ENCODE data around the gene DLX2. TPM values are rescaled to one million over a fixed set of nuclear protein-coding genes. Genes with fewer than 3 reads are reported as not detected.

DLX2 gene
- total and polyA plus RNA-seq, 2 of the 13 experiments (the other 11 are each of a cell fraction or from before 2014, with no cell fraction given), result 0.07 to 0.15 TPM

DNA sequence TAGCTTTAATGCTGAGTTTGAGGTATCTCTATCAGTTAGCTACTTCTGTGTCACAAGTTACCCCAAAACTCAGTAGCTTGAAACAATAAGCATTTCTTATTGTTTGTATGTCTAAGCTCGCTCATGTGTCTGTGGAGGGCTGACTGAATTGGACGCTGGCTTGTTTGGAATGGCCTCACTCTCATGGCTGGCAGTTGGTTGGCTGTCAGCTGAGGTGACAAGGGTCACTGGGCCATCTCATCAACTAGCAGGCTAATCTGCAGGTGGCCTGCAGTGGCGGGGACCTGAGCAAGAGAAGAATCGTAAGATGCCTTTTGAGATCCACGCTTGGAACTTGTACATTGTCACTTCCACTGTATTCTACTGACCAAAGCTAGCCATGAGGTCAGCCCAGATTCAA, 13.4 kb upstream of the DLX2 start (continued):
- TF ChIP-seq SOX6 (IDR thresholded peaks at IDR 0.05), result no peak
- 0 out of 2 replicates have a peak, but pooled peaks have one; percentile 13 for TF ChIP-seq SOX6 (CRISPR knock-in tag; IDR thresholded peaks at IDR 0.05)
- TF ChIP-seq ZSCAN25 (CRISPR knock-in tag; IDR thresholded peaks at IDR 0.05), result no peak
- no peak for TF ChIP-seq ZNF331 (CRISPR knock-in tag; IDR thresholded peaks at IDR 0.05)
- no peak for TF ChIP-seq ZNF343 (CRISPR knock-in tag; IDR thresholded peaks at IDR 0.05)
- TF ChIP-seq SALL1 (CRISPR knock-in tag; IDR thresholded peaks at IDR 0.05), result 0 out of 2 replicates have a peak, but pooled peaks have one; percentile 24
- no peak for TF ChIP-seq ZNF44 (CRISPR knock-in tag; IDR thresholded peaks at IDR 0.05)

GRCh38 chr2:172114579-172114978, 11.9 kb upstream of the DLX2 start:
- Histone ChIP-seq H3K4me2 (ENCODE audit: low read depth, low read length) (no peak overlapping the region), H3K36me3 (replicated peaks in 1 of 2; ENCODE audit: control insufficient read depth in 1 of 2, insufficient read depth in 2 of 2, low read length in 2 of 2) (no peaks in the 10 kb centered on the region), H3K4me3 (replicated peaks in 1 of 3; ENCODE audit: insufficient read depth in 1 of 3, low read depth in 2 of 3, low read length in 3 of 3) (no peak overlapping the region), H3K9me3 (ENCODE audit: low read length) (no peaks in the 10 kb centered on the region), H3K79me2 (ENCODE audit: insufficient read depth, low read length) (no peaks in the 10 kb centered on the region), H3K4me1 (ENCODE audit: insufficient read depth, low read length) (peaks cover 34% of the 10 kb centered on the region), H3K9ac (ENCODE audit: insufficient read depth, low read depth, low read length) (no peak overlapping the region), H3K27me3 (ENCODE audit: control insufficient read depth in 1 of 2, insufficient read depth in 2 of 2, low read length in 2 of 2) (peaks cover 0 to 4% of the 10 kb centered on the region in 2 experiments; a peak in 1 of 5 replicates), H4K20me1 (ENCODE audit: insufficient read depth, low read length) (no peaks in the 10 kb centered on the region), H2AFZ (ENCODE audit: low read length) (no peak overlapping the region), H3K27ac (ENCODE audit: extremely low read length, insufficient read depth, low read length) (no peak overlapping the region)
- ChIA-PET CTCF (ENCODE audit: low intra/inter-chr PET ratio, low total read pairs) (no interaction called here), POLR2A (no interaction called here)
- no TSS peak for BruUV-seq (replicated peaks)
- FAIRE-seq, result no peak
- intact Hi-C loops (cut with micrococcal nuclease; ENCODE audit: unreplicated experiment), result no loop called here
- 41% methylated on average over 3 of the region's 3 CpGs for WGBS (ENCODE audit: low lambda C conversion rate)
- TF ChIP-seq, protein P1, sequence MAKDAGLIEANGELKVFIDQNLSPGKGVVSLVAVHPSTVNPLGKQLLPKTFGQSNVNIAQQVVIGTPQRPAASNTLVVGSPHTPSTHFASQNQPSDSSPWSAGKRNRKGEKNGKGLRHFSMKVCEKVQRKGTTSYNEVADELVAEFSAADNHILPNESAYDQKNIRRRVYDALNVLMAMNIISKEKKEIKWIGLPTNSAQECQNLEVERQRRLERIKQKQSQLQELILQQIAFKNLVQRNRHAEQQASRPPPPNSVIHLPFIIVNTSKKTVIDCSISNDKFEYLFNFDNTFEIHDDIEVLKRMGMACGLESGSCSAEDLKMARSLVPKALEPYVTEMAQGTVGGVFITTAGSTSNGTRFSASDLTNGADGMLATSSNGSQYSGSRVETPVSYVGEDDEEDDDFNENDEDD (CRISPR knock-in tag; IDR thresholded peaks at IDR 0.05; ENCODE audit: borderline replicate concordance), result no peak
- TF ChIP-seq ZNF562 (CRISPR knock-in tag; IDR thresholded peaks at IDR 0.05; ENCODE audit: borderline replicate concordance), result no peak
- TF ChIP-seq ZNF792 (CRISPR knock-in tag; IDR thresholded peaks at IDR 0.05), result no peak
- TF ChIP-seq JUN (CRISPR knock-in tag; IDR thresholded peaks at IDR 0.05), result no peak
- TF ChIP-seq FUBP1 (CRISPR knock-in tag; IDR thresholded peaks at IDR 0.05; ENCODE audit: borderline replicate concordance), result no peak
- TF ChIP-seq MIER3 (CRISPR knock-in tag; IDR thresholded peaks at IDR 0.05; ENCODE audit: borderline replicate concordance), result no peak
- TF ChIP-seq ZNF878 (CRISPR knock-in tag; IDR thresholded peaks at IDR 0.05), result no peak
- no peak for TF ChIP-seq PTBP1 (IDR thresholded peaks at IDR 0.05; ENCODE audit: low read depth, low read length, poor library complexity, severe bottlenecking)
- no peak for DNase-seq (ENCODE audit: low spot score)
- in situ Hi-C loops (cut with HindIII; ENCODE audit: extremely low pct_ligation_motif_present, low pct_unique_long_range_greater_than_20kb), result no loop called here
- ATAC-seq, result no peak
